ENCODE measurements around the gene E2F2.

GRCh38 chr1:23551849-23552248 is 20.8 kb upstream of the E2F2 start:
- no peak for TF ChIP-seq TCF7L2 (IDR thresholded peaks at IDR 0.05; ENCODE audit: borderline replicate concordance, low read depth, low read length)
- no peak for TF ChIP-seq GLI2 (tag by site-specific recombination; IDR thresholded peaks at IDR 0.05; ENCODE audit: borderline replicate concordance, low read depth)
- TF ChIP-seq CTCF (tag by site-specific recombination; IDR thresholded peaks at IDR 0.05): no peak
- no peak for TF ChIP-seq ZBTB8A (tag by site-specific recombination; IDR thresholded peaks at IDR 0.05)
- no peak for TF ChIP-seq SP7 (tag by site-specific recombination; IDR thresholded peaks at IDR 0.05)
- no peak for TF ChIP-seq ZNF555 (tag by site-specific recombination; conservative IDR thresholded peaks at IDR 0.05)
- no peak for TF ChIP-seq ZNF768 (tag by site-specific recombination; IDR thresholded peaks at IDR 0.05)
- TF ChIP-seq ZNF791 (tag by site-specific recombination; IDR thresholded peaks at IDR 0.05): no peak
- TF ChIP-seq YY1 (tag by site-specific recombination; IDR thresholded peaks at IDR 0.05): no peak
